Measurements from ENCODE around the gene TP73.

The TP73 gene

GRCh38 chr1:3674100-3675094 lies 22.1 kb downstream of the TP73 start:
- DNase-seq = no peak

- no peak for DNase-seq
These were observed 23.1 kb downstream of the TP73 start for GRCh38 chr1:3675436-3675835.

GRCh38 chr1:3676581-3677470 lies 24.5 kb downstream of the TP73 start:
- no peak for DNase-seq

- DNase-seq = no peak
These were observed 25.2 kb downstream of the TP73 start for GRCh38 chr1:3677484-3677883.

GRCh38 chr1:3678361-3679097 lies 26.2 kb downstream of the TP73 start:
- no peak for DNase-seq

- DNase-seq = no peak
These were observed 26.8 kb downstream of the TP73 start for GRCh38 chr1:3679098-3679555.

GRCh38 chr1:3679799-3680453 lies 27.6 kb downstream of the TP73 start:
- no peak for DNase-seq

GRCh38 chr1:3680488-3681230 lies 28.3 kb downstream of the TP73 start:
- no peak for DNase-seq

- DNase-seq = no peak
These were observed 29.0 kb downstream of the TP73 start for GRCh38 chr1:3681231-3681897.

GRCh38 chr1:3681898-3682806 lies 29.8 kb downstream of the TP73 start:
- DNase-seq = no peak

- DNase-seq = no peak
These were observed 30.9 kb downstream of the TP73 start for GRCh38 chr1:3683197-3683596.

- DNase-seq = no peak
These were observed 31.7 kb downstream of the TP73 start for GRCh38 chr1:3683992-3684391.

- no peak for DNase-seq
These were observed 32.9 kb downstream of the TP73 start for GRCh38 chr1:3685222-3685621.

GRCh38 chr1:3685906-3686305 lies 33.6 kb downstream of the TP73 start:
- no peak for DNase-seq

- no peak for DNase-seq
These were observed 35.2 kb downstream of the TP73 start for GRCh38 chr1:3687504-3687903.

- no peak for DNase-seq
These were observed 36.2 kb downstream of the TP73 start for GRCh38 chr1:3688356-3689137.

GRCh38 chr1:3689138-3689750 lies 36.9 kb downstream of the TP73 start:
- no peak for DNase-seq

GRCh38 chr1:3690282-3691065 lies 38.2 kb downstream of the TP73 start:
- DNase-seq = no peak

All from activated CD4-positive, alpha-beta T cell treated with anti-CD3 and anti-CD28 coated beads, Interleukin-2, amount 50 U/mL, for 4 hours (primary cell).